Suprapubic skin (tissue), 3 donors: Measurements from ENCODE around the gene KIAA1755.

Experiments used
- POLR2A ChIP-seq, 2 donors: fragments of 450-650 bp; IDR thresholded peaks; one replicate each; pipeline ENCODE4 v1.6.1; 2017; ENCODE audit warnings: antibody characterized with exemption in 2 of 2, mild to moderate bottlenecking in 2 of 2, moderate library complexity in 2 of 2
- TF ChIP-seq, protein P1 (sequence below), 2 donors: fragments of 200-600 bp in 1 of 2; fragments of 450-650 bp in 1 of 2; sonication (generic) in 1 of 2; IDR thresholded peaks; one replicate each; pipeline ENCODE4 v1.5.1; 2016 to 2019; ENCODE audit warnings: antibody characterized with exemption in 2 of 2, mild to moderate bottlenecking in 1 of 2, moderate library complexity in 1 of 2

DNA sequence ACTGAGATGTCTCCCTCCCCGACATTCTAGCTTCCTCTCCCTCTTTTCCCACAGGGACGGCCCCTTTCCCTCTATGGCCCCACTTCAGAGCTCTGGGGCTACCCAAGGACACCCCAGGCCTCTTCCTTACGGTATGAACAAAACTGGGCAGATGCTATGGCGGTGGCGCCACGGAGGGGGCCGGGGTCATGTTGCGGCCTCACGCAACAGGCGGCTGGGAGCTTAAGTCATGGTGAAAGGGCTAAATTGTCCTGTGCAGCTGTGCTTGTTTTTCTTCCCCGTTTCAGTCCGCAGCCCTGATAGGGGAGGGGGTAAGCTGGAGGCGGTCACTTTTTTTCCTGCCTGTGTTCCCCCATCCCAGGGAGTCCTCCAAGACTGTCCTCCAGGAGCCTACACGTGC, 17.6 kb upstream of the KIAA1755 start:
- TF ChIP-seq POLR2A (IDR thresholded peaks at IDR 0.05): no peak
- TF ChIP-seq, protein P1, sequence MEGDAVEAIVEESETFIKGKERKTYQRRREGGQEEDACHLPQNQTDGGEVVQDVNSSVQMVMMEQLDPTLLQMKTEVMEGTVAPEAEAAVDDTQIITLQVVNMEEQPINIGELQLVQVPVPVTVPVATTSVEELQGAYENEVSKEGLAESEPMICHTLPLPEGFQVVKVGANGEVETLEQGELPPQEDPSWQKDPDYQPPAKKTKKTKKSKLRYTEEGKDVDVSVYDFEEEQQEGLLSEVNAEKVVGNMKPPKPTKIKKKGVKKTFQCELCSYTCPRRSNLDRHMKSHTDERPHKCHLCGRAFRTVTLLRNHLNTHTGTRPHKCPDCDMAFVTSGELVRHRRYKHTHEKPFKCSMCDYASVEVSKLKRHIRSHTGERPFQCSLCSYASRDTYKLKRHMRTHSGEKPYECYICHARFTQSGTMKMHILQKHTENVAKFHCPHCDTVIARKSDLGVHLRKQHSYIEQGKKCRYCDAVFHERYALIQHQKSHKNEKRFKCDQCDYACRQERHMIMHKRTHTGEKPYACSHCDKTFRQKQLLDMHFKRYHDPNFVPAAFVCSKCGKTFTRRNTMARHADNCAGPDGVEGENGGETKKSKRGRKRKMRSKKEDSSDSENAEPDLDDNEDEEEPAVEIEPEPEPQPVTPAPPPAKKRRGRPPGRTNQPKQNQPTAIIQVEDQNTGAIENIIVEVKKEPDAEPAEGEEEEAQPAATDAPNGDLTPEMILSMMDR (IDR thresholded peaks at IDR 0.05): no peak
